HG03280 (cell line): ENCODE results near the gene SSTR1.
"Not testable (repeated sequence)": the region's sequence is repeated elsewhere in the genome, so short reads cannot be mapped to it uniquely, and the experiment has no call there.

Experiments
- ATAC-seq: cut with Tn5 transposase; IDR thresholded peaks from one replicate; pipeline ENCODE4 v1.9.1; 2021; ENCODE audit warnings: mild to moderate bottlenecking, moderate library complexity; ENCODE audit not compliant: unreplicated experiment

The SSTR1 gene

GRCh38 chr14:38207736-38208617, at the start of gene SSTR1:
SSTR1 (plus strand) TSS chr14:38207904; CDS start chr14:38209390, 1,486 bp downstream.
- ATAC-seq: no peak

GRCh38 chr14:38158468-38158867, 49.2 kb upstream of the SSTR1 start:
- no peak for ATAC-seq

GRCh38 chr14:38168416-38168815, 39.3 kb upstream of the SSTR1 start:
- ATAC-seq: no peak

GRCh38 chr14:38171197-38171596, 36.5 kb upstream of the SSTR1 start:
- ATAC-seq: no peak

GRCh38 chr14:38174711-38175110, 33.0 kb upstream of the SSTR1 start:
- no peak for ATAC-seq

- no peak for ATAC-seq
Measured at GRCh38 chr14:38175658-38176057, 32.0 kb upstream of the SSTR1 start.

- no peak for ATAC-seq
Measured at GRCh38 chr14:38176379-38176778, 31.3 kb upstream of the SSTR1 start.

- no peak for ATAC-seq
Measured at GRCh38 chr14:38184132-38184531, 23.6 kb upstream of the SSTR1 start.

- ATAC-seq: no peak
Measured at GRCh38 chr14:38185671-38186070, 22.0 kb upstream of the SSTR1 start.

- no peak for ATAC-seq
Measured at GRCh38 chr14:38186216-38186615, 21.5 kb upstream of the SSTR1 start.

GRCh38 chr14:38187528-38187927, 20.2 kb upstream of the SSTR1 start:
- ATAC-seq: no peak

GRCh38 chr14:38189930-38190726, 17.6 kb upstream of the SSTR1 start:
- no peak for ATAC-seq

- not testable (repeated sequence) for ATAC-seq
Measured at GRCh38 chr14:38190846-38191245, 16.9 kb upstream of the SSTR1 start.

GRCh38 chr14:38191491-38191890, 16.2 kb upstream of the SSTR1 start:
- ATAC-seq: not testable (repeated sequence)

- no peak for ATAC-seq
Measured at GRCh38 chr14:38197001-38197783, 10.5 kb upstream of the SSTR1 start.

GRCh38 chr14:38197784-38198335, 9.8 kb upstream of the SSTR1 start:
- no peak for ATAC-seq

- no peak for ATAC-seq
Measured at GRCh38 chr14:38198425-38198824, 9.3 kb upstream of the SSTR1 start.

GRCh38 chr14:38199076-38199475, 8.6 kb upstream of the SSTR1 start:
- ATAC-seq: no peak

GRCh38 chr14:38199739-38200138, 8.0 kb upstream of the SSTR1 start:
- ATAC-seq: no peak

GRCh38 chr14:38201137-38201828, 6.4 kb upstream of the SSTR1 start:
- ATAC-seq: no peak
